Hindlimb muscle (tissue), 1 donor: ENCODE measurements around the gene NOMO2. TPM values are rescaled to one million over a fixed set of nuclear protein-coding genes. Genes with fewer than 3 reads are reported as not detected.
"Not testable (repeated sequence)": the region's sequence is repeated elsewhere in the genome, so short reads cannot be mapped to it uniquely, and the experiment has no call there.

Experiments used
- DNase-seq: peaks from one replicate; pipeline ENCODE4 v3.0.0-alpha.2; 2013
- polyA plus RNA-seq: library from polyadenylated mRNA; unstranded; fragments of 120-200 nt; gene quantifications from one replicate; pipeline ENCODE4 v1.2.1, GENCODE V29; 2013; ENCODE audit not compliant: insufficient read length

Gene NOMO2
- polyA plus RNA-seq, 1 donor = 71.0 TPM

GRCh38 chr16:18575945-18576344 lies 14.0 kb upstream of the NOMO2 start:
- not testable (repeated sequence) for DNase-seq

GRCh38 chr16:18575298-18575917 lies 13.5 kb upstream of the NOMO2 start:
- DNase-seq = not testable (repeated sequence)

DNA sequence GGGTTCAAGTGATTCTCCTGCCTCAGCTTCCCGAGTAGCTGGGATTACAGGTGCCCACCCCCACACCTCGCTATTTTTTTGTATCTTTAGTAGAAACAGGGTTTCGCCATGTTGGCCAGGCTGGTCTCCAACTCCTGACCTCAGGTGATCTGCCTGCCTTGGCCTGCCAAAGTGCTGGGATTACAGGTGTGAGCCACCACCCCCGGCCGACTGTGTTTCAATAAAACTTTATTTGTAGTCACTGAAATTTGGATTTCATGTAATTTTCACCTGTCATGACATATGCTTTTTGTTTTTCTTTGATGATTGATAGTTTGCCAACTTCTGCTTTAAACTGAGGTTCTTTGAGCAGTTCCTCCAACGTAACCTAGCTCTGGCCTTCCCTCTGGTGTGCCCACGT lies 12.0 kb upstream of the NOMO2 start:
- not testable (repeated sequence) for DNase-seq

- DNase-seq = not testable (repeated sequence)
Measured at GRCh38 chr16:18572973-18573372, 11.1 kb upstream of the NOMO2 start.

DNA sequence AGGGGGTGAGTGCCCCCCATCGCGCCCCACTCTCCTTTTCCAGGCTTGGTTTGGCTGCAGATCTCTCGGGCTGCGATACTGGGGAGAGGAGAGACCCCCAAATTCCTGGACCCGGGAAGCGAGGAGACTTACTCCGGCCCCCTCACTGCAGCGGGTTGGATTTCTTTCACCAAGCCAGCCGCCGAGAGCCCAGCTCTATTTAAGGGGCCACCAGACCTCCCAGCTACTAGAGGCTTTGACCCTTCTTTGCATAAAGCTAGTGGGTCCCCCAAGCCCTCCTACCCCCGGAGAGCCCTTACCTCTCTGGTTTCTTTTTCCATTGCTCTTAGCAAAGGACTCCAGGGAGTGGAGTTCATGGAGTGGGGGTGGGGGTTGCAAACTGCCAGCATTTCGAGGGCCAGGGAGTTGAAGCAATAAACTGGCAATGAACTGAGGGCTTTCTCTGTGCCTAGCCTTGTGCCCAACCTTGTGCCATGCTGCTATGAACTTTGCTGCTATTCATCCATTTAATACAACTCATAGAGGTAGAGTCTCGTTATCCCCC lies 9.5 kb upstream of the NOMO2 start:
- DNase-seq = not testable (repeated sequence)

- not testable (repeated sequence) for DNase-seq
Measured at GRCh38 chr16:18570529-18571306, 8.8 kb upstream of the NOMO2 start.

- not testable (repeated sequence) for DNase-seq
Measured at GRCh38 chr16:18560416-18561220, 1.3 kb downstream of the NOMO2 start.

DNA sequence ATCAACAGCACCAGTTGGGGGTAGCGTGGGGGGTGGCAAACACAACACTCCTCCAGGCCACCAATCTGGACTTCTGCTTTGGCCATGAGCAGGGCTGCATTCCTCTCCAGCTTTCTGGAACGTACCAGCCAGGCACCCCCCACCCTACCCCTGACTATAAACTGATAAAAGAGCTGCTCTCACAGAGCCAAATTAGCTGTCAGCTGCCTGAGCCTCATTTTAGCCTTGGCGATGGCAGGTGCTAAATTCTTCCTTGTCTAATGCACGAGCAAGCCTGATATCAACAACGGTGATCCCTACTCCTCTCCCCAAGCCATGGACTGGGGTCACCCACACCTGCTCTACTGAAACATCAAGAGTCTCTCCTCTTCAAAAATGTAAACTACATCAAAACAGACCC lies 8.2 kb downstream of the NOMO2 start:
- DNase-seq = not testable (repeated sequence)

- DNase-seq = not testable (repeated sequence)
Measured at GRCh38 chr16:18547382-18547781, 14.5 kb downstream of the NOMO2 start.

- not testable (repeated sequence) for DNase-seq
Measured at GRCh38 chr16:18546853-18547252, 15.0 kb downstream of the NOMO2 start.

GRCh38 chr16:18544232-18545081 lies 17.4 kb downstream of the NOMO2 start:
- DNase-seq = not testable (repeated sequence)

- not testable (repeated sequence) for DNase-seq
Measured at GRCh38 chr16:18541912-18542311, 20.0 kb downstream of the NOMO2 start.

DNA sequence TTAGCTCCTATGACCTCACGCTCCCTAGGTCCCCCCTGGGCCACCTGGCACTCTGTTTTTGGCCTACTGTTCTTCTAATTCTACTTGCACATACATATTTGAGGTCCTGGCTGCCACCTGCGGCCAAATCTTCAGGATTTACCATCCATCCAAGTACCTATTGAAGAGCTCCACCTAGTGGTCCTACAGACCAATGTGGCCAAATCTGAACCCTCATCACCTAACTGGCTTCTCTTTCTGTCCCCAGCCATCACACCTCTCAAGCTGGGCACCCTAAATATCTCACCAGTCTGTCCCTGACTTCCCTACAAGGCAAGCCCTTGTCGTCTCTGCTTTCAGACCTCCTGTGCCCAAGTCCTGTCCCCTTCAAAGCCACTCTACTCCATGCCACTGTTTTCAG lies 24.9 kb downstream of the NOMO2 start:
- not testable (repeated sequence) for DNase-seq

GRCh38 chr16:18535519-18536168 lies 26.3 kb downstream of the NOMO2 start:
- DNase-seq = not testable (repeated sequence)

GRCh38 chr16:18534308-18534707 lies 27.6 kb downstream of the NOMO2 start:
- DNase-seq = not testable (repeated sequence)

- not testable (repeated sequence) for DNase-seq
Measured at GRCh38 chr16:18531323-18531722, 30.6 kb downstream of the NOMO2 start.

DNA sequence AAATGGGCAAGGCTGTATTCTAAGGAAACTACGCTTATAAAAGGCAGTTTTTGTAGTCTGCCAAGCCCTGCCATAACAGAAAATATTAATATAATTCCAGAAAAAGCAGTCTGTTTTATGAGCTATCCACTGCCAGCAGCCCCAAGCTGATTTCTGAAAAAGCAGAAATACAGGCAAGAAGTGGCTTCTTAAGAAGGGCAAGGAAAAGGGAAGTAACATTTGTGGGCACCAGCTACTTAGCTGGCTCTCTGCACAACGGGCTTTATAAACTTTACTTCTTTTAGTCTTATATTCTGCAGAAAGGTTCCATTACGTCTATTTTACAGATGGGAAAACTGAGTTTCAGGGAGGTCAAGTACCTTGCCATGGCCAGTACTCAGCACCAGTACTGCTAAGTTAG lies 31.6 kb downstream of the NOMO2 start:
- not testable (repeated sequence) for DNase-seq

GRCh38 chr16:18526547-18526946 lies 35.4 kb downstream of the NOMO2 start:
- not testable (repeated sequence) for DNase-seq

- DNase-seq = not testable (repeated sequence)
Measured at GRCh38 chr16:18525882-18526482, 35.9 kb downstream of the NOMO2 start.

DNA sequence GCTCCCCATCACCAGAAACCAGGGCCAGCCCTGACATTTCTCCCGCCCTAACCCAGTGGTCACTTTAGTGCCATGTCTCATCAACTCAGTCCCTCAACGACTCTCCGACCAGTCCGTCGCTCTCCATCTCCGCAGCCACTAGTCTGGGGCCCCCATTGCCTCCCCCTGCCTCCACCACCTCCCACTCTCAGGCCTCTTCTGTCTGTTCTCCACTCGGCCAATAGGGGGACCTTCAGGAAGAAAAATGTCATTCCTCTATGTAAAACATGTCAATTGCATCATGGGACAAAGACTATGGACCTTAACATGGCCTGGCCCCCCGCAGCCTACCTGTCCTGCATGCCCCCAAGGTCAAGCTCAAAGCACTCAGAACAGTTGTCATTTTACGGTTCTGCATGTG lies 39.3 kb downstream of the NOMO2 start:
- not testable (repeated sequence) for DNase-seq
